ENCODE results near the gene SLC66A2. TPM values are rescaled to one million over a fixed set of nuclear protein-coding genes. Genes with fewer than 3 reads are reported as not detected.

Gene SLC66A2
- total and polyA plus RNA-seq, 10 donors, result 28.7 to 61.9 (median 50.0) TPM

- Histone ChIP-seq H3K4me3 (no peak overlapping the region), H3K36me3 (peaks cover 2 to 74% (median 34%) of the 10 kb centered on the region in 6 donors), H3K4me1 (peaks cover 0 to 27% (median 7%) of the 10 kb centered on the region in 6 donors), H3K27me3 (replicated peaks in 1 of 7) (no peaks in the 10 kb centered on the region), H3K9me3 (peaks cover 0 to 9% (median 0%) of the 10 kb centered on the region in 8 donors), H3K27ac (no peak overlapping the region)
- peak; percentile 68 for DNase-seq
- WGBS, 5 donors, result 94 to 98% (median 97%) methylated on average over 21 to 28 of the region's 28 CpGs
- intact Hi-C loops (cut with DNase I; ENCODE audit: low total_unique reads), result no loop called here
- TF ChIP-seq POLR2AphosphoS5 (IDR thresholded peaks at IDR 0.05), result no peak
- TF ChIP-seq POLR2A (IDR thresholded peaks at IDR 0.05), result no peak
- TF ChIP-seq CTCF (IDR thresholded peaks at IDR 0.05 in 8 of 11, conservative IDR thresholded peaks at IDR 0.05 in 3 of 11), result no peak
These were observed 34.1 kb downstream of the SLC66A2 start for GRCh38 chr18:79917169-79917852.

- Histone ChIP-seq H3K36me3 (peaks cover 2 to 71% (median 34%) of the 10 kb centered on the region in 6 donors), H3K27ac (no peak overlapping the region), H3K4me1 (peaks cover 0 to 30% (median 7%) of the 10 kb centered on the region in 6 donors), H3K4me3 (no peak overlapping the region), H3K9me3 (peaks cover 0 to 9% (median 0%) of the 10 kb centered on the region in 8 donors), H3K27me3 (replicated peaks in 1 of 7) (no peaks in the 10 kb centered on the region)
- TF ChIP-seq POLR2AphosphoS5 (IDR thresholded peaks at IDR 0.05) (peak in 1 of 3 donors; percentile 20), POLR2A (IDR thresholded peaks at IDR 0.05) (no peak), CTCF (IDR thresholded peaks at IDR 0.05 in 8 of 11, conservative IDR thresholded peaks at IDR 0.05 in 3 of 11) (no peak)
- intact Hi-C loops (cut with DNase I; ENCODE audit: low total_unique reads), result no loop called here
- peak; percentile 39 for DNase-seq
- 95 to 98% (median 97%) methylated on average over 19 to 24 of the region's 24 CpGs for WGBS, 5 donors
These were observed 34.8 kb downstream of the SLC66A2 start for GRCh38 chr18:79916546-79917168.

GRCh38 chr18:79916128-79916494 lies 35.3 kb downstream of the SLC66A2 start:
- Histone ChIP-seq H3K9me3 (peaks cover 0 to 9% (median 0%) of the 10 kb centered on the region in 8 donors), H3K27me3 (replicated peaks in 1 of 7) (no peaks in the 10 kb centered on the region), H3K27ac (no peak overlapping the region), H3K4me3 (no peak overlapping the region), H3K4me1 (peaks cover 0 to 30% (median 7%) of the 10 kb centered on the region in 6 donors), H3K36me3 (peaks cover 2 to 75% (median 34%) of the 10 kb centered on the region in 6 donors)
- TF ChIP-seq CTCF (IDR thresholded peaks at IDR 0.05 in 8 of 11, conservative IDR thresholded peaks at IDR 0.05 in 3 of 11), result no peak
- TF ChIP-seq POLR2A (IDR thresholded peaks at IDR 0.05), result no peak
- TF ChIP-seq POLR2AphosphoS5 (IDR thresholded peaks at IDR 0.05), result no peak
- 71 to 96% (median 88%) methylated on average over 26 of the region's 26 CpGs for WGBS, 5 donors
- peak; percentile 47 for DNase-seq
- intact Hi-C loops (cut with DNase I; ENCODE audit: low total_unique reads), result no loop called here
